Thyroid gland (tissue), 4 donors: Measurements from ENCODE around the gene NPHP4.

Source experiments
- CTCF ChIP-seq, 6 experiments: fragments of 200-600 bp in 3 of 6; fragments of 450-650 bp in 3 of 6; sonication (generic) in 3 of 6; IDR thresholded peaks; one replicate each; pipeline ENCODE4 v1.5.1; 2016 to 2019; ENCODE audit warnings: antibody characterized with exemption in 6 of 6, mild to moderate bottlenecking in 2 of 6, inconsistent platforms in 1 of 6, moderate library complexity in 1 of 6
- POLR2A ChIP-seq, 2 donors: fragments of 450-650 bp; IDR thresholded peaks; one replicate each; pipeline ENCODE4 v1.6.1; 2017; ENCODE audit warnings: antibody characterized with exemption in 2 of 2, mild to moderate bottlenecking in 2 of 2, moderate library complexity in 1 of 2

GRCh38 chr1:5960336-5960735 is 31.9 kb downstream of the NPHP4 start:
- TF ChIP-seq POLR2A (IDR thresholded peaks at IDR 0.05) (no peak), CTCF (IDR thresholded peaks at IDR 0.05) (no peak)
